IPS-20b (cell line): ENCODE data around the gene TEX9.

Experiments used
- H3K27ac ChIP-seq: one replicate; pipeline ENCODE4 v1.5.1; 2013; ENCODE audit warnings: low read length
- H3K27me3 ChIP-seq: 2 replicates; pipeline ENCODE4 v1.6.1; 2013; ENCODE audit warnings: mild to moderate bottlenecking, low read length, inconsistent platforms; ENCODE audit not compliant: insufficient read depth
- H3K36me3 ChIP-seq: 2 replicates; pipeline ENCODE4 v1.6.1; 2013; ENCODE audit warnings: low read depth, mild to moderate bottlenecking, inconsistent platforms, low read length, moderate library complexity; ENCODE audit not compliant: insufficient read depth
- H3K4me1 ChIP-seq: 2 replicates; pipeline ENCODE4 v1.6.1; 2013; ENCODE audit warnings: mild to moderate bottlenecking, control low read depth, inconsistent platforms, low read length, moderate library complexity; ENCODE audit not compliant: insufficient read depth
- H3K4me3 ChIP-seq: 2 replicates; pipeline ENCODE4 v1.5.1; 2013; ENCODE audit warnings: mild to moderate bottlenecking, low read length, inconsistent platforms
- H3K9ac ChIP-seq: 2 replicates; pipeline ENCODE4 v1.6.1; 2013; ENCODE audit warnings: low read depth, mild to moderate bottlenecking, inconsistent platforms, low read length, moderate library complexity
- H3K9me3 ChIP-seq: 2 replicates; pipeline ENCODE4 v1.6.1; 2013; ENCODE audit warnings: mild to moderate bottlenecking, low read depth, low read length, inconsistent platforms; ENCODE audit not compliant: insufficient read depth

TEX9 gene

DNA sequence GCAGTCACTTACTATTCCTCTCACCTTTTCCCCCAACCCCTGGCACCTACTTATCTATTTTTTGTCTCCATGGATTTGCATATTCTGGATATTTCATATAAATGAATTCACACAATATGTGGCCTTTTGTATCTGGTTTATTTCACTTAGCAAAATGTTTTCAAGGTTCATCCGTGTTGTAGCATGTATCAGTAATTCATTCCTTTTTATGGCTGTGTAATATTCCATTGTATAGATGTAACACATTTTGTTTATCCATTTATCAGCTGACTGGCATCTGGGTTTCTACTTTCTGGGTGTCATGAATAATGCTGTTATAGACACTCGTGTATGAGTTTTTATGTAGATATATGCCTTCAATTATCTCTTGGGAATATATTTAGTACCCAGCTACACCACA, 93.9 kb downstream of the TEX9 start:
- Histone ChIP-seq H3K9ac (no peak overlapping the region), H3K9me3 (no peaks in the 10 kb centered on the region)

DNA sequence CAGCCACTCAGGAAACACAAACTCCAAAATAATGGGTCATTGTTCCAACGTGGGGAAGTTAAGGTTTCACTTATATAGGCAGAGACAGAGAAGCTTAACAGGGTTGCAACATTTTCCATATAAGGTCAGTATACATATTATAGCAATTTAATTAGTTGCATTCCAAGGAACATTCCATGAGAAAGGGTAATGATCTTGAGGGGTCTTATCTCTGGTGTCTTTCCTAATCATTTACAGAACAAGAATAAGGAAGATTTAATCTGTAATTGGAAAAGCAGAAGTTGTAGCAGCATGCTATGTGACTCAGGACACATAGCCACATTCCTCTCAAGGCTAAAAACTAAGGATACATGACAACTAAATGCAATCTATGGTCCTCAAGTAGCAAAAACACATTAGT, 94.8 kb downstream of the TEX9 start:
- no peak overlapping the region for H3K27ac ChIP-seq
- H3K9me3 ChIP-seq, result no peaks in the 10 kb centered on the region
- no peak overlapping the region for H3K9ac ChIP-seq
- H3K27me3 ChIP-seq, result peaks cover 10% of the 10 kb centered on the region; the same call in 1 of the 2 replicates
- no peaks in the 10 kb centered on the region for H3K36me3 ChIP-seq
- no peaks in the 10 kb centered on the region for H3K4me1 ChIP-seq
- H3K4me3 ChIP-seq, result no peak overlapping the region

More for the DNA sequence above, 93.9 kb downstream of the TEX9 start:
- Histone ChIP-seq H3K4me3 (no peak overlapping the region), H3K27me3 (peaks cover 3% of the 10 kb centered on the region; the same call in 1 of the 2 replicates), H3K27ac (no peak overlapping the region), H3K4me1 (no peaks in the 10 kb centered on the region), H3K36me3 (no peaks in the 10 kb centered on the region)

DNA sequence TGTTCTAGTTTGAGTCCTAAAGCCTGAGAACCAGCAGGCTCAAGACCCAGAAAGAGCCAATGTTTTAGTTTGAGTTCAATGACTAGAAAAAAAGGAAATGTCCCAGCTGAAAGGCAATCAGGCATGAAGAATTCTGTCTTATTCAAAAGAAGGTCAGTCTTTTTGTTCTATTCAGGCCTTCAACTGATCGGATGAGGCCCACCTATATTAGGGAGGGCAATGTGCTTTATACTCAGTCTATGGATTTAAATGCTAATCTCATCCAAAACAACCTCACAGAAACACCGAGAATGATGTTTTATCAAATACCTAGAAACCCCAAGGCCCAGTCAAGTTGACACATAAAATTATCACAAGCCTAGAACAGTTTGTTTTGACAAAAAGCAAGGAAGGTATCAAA, 95.7 kb downstream of the TEX9 start:
- peaks cover 18% of the 10 kb centered on the region; the same call in 1 of the 2 replicates for H3K27me3 ChIP-seq
- no peak overlapping the region for H3K4me3 ChIP-seq
- H3K9ac ChIP-seq, result no peak overlapping the region
- no peaks in the 10 kb centered on the region for H3K9me3 ChIP-seq
- no peaks in the 10 kb centered on the region for H3K36me3 ChIP-seq
- H3K4me1 ChIP-seq, result no peaks in the 10 kb centered on the region
- H3K27ac ChIP-seq, result no peak overlapping the region

DNA sequence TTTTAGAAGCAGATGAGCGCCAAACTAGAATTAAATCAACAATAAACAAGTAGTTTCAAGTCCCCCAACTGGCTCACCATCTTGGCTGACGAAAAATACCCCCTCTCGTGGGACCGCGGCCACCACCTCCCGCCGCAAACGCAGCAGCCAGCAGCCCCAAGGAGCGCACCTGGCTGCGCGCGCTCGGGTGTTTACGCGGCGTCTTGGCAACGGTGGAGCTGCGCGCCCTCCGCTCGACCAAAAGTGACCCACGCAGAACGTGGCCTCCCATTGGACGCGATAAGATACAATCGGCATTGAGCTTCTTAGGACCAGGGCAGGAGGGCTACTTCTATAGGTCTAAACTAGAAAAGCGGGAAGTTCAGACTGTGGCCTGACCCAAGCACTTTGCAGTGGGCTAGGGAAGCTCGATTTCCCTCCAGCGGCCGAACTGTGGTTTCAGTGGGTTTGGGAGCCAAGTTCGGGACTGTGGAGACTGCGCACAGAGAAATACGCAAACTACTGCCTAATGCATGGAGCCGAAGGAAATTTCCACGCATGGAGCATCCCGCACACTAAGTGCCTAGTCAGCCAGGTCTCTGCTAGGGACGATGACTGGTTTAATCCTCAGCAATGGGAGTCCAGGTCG, 99.8 kb downstream of the TEX9 start, which contains the start of gene MNS1:
MNS1 (minus strand) TSS at position 245 of the 628 bp plus-strand sequence; CDS start at position 80, 165 bp downstream.
- Histone ChIP-seq H3K9ac (peak within 1 kb of the TSS; percentile 79; the same call in 1 of the 2 replicates), H3K4me1 (no peaks in the 10 kb centered on the region), H3K27me3 (peaks cover 30% of the 10 kb centered on the region; the same call in 1 of the 2 replicates), H3K4me3 (peak within 1 kb of the TSS; percentile 84), H3K36me3 (no peaks in the 10 kb centered on the region), H3K9me3 (no peaks in the 10 kb centered on the region), H3K27ac (no peak within 1 kb of the TSS)

DNA sequence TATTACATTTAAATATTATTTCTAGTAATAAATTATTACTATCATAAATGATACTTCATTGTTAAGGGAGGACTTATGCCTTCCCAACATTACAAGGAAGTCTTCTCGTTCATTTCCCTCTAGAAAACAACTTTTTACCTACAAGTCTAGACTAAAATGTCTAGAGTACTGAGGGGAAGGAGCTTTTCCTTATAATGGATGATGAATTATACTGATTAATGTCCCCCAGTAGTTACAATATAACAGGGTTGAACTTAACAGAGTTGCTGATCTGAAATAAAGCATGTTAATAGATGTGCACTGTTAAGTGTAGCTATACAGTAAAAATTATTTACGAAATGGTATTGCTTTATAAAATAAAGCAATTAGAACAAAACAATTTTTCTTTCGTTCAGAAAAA, 102.4 kb downstream of the TEX9 start:
- H3K27ac ChIP-seq, result no peak overlapping the region
- H3K27me3 ChIP-seq, result peaks cover 30% of the 10 kb centered on the region; the same call in 1 of the 2 replicates
- H3K9ac ChIP-seq, result no peak overlapping the region
- H3K9me3 ChIP-seq, result no peaks in the 10 kb centered on the region
- no peak overlapping the region for H3K4me3 ChIP-seq
- no peaks in the 10 kb centered on the region for H3K36me3 ChIP-seq
- H3K4me1 ChIP-seq, result no peaks in the 10 kb centered on the region

DNA sequence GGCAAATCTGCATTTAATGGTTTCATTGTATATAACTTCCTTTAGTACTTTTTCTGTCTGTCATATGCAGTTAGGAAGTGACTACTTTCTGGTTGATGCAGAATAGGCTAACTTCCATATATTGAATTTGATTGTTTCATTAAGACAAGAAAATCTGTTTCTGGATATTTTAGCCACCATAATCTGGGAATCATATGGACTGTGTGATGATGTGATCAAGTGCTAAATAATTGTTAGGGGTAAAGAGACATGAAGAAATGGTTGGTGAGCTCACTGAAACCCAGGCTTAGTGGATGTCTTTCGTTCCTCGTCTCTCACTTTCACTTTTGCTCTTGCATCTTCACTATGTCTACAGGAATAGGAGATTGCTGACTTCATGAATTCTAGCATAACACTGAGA, 103.2 kb downstream of the TEX9 start:
- no peaks in the 10 kb centered on the region for H3K4me1 ChIP-seq
- H3K9me3 ChIP-seq, result no peaks in the 10 kb centered on the region
- no peaks in the 10 kb centered on the region for H3K36me3 ChIP-seq
- H3K9ac ChIP-seq, result no peak overlapping the region
- H3K4me3 ChIP-seq, result no peak overlapping the region
- peaks cover 30% of the 10 kb centered on the region; the same call in 1 of the 2 replicates for H3K27me3 ChIP-seq
- no peak overlapping the region for H3K27ac ChIP-seq

DNA sequence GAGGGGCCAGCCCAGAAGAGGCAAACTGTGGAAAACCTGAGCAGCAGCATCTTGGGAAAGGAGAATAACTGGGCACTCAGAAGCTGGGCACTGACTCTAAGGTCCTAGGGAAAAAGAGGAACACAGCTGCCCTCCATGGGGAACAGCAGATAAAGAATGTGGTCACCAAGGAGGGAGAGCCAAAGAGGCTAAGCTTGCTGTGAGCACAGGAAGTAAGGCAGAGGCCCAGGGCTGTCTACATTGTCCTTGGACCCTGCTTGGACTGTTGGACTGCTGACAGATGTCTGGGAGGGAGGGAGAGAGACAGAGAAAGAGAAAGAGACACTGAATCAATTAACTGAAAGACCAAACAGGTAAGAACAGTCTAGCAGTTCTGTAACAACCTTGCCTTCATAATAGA, 104.3 kb downstream of the TEX9 start:
- peaks cover 23% of the 10 kb centered on the region; the same call in 1 of the 2 replicates for H3K27me3 ChIP-seq
- no peak overlapping the region for H3K27ac ChIP-seq
- no peak overlapping the region for H3K4me3 ChIP-seq
- no peaks in the 10 kb centered on the region for H3K36me3 ChIP-seq
- no peaks in the 10 kb centered on the region for H3K4me1 ChIP-seq
- no peaks in the 10 kb centered on the region for H3K9me3 ChIP-seq
- no peak overlapping the region for H3K9ac ChIP-seq

DNA sequence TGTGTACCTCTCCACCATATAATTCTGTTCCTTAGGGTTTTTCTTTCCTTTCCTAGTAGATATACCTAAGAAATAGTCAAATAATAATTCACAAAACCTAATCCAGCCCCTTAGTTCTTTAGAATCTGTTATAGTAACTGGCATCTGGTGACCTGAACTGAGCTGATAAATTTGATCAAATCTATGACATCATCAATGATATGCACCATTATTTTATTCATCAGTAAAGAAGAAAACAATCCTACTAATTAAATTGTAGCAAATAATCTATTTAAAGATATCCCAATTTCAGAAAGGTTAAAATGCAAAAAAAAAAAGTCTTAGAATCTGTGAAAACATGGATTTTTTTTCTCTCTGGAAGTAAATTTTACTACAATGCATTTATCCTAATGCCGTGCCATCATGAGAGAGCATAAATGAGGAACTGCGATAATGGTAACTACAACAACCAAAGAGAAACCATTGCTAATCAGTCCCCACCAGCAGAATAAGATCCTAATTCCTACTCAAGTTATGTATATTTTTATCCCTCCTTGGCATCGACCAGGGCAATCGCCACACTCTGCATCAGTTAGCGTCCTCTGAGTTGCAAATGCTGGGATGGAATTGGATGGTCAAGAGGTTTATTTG, 106.3 kb downstream of the TEX9 start:
- Histone ChIP-seq H3K27ac (no peak overlapping the region), H3K9ac (no peak overlapping the region), H3K4me3 (no peak overlapping the region), H3K4me1 (no peaks in the 10 kb centered on the region), H3K9me3 (no peaks in the 10 kb centered on the region), H3K27me3 (peaks cover 6% of the 10 kb centered on the region; the same call in 1 of the 2 replicates), H3K36me3 (no peaks in the 10 kb centered on the region)

DNA sequence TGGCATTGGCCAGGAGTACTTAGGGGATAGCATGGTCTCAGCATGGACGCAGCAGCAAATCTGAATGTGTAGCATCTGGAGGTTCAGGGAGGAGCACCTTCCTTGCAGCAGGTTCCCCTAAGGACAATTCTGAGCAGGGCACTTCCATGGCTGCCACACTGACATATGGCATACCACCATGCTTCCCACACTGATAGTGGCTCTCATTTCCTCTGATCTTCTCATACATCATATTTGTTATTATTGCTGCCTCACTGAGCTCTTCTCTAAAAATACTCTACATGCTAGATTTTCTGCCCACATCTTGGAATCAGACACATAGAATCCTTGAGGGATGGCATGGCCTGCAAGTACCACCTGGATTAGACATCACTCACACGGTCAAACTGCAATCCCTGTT, 107.1 kb downstream of the TEX9 start:
- H3K36me3 ChIP-seq, result no peaks in the 10 kb centered on the region
- no peaks in the 10 kb centered on the region for H3K9me3 ChIP-seq
- no peaks in the 10 kb centered on the region for H3K27me3 ChIP-seq
- no peak overlapping the region for H3K9ac ChIP-seq
- no peaks in the 10 kb centered on the region for H3K4me1 ChIP-seq
- no peak overlapping the region for H3K27ac ChIP-seq
- H3K4me3 ChIP-seq, result no peak overlapping the region

DNA sequence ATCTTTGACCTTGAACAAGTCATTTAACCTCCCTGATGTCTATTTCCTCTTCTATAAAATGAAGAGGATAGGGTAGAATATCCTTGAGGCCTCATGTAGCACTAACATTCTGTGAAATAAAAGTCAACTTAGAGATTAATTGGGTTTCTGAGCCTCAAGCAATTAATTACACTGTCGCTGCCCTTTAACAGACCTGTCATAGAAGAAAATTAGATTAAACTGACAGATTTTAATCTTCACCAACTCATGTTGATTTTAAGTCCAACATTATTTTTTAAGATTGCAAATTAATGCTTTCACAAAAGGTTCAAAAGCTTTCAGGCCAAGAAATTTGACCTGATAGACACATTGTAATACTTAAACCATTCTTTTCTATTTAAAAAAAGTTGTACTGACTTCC, 107.8 kb downstream of the TEX9 start:
- Histone ChIP-seq H3K4me1 (no peaks in the 10 kb centered on the region), H3K27ac (no peak overlapping the region), H3K9me3 (no peaks in the 10 kb centered on the region), H3K9ac (no peak overlapping the region), H3K36me3 (no peaks in the 10 kb centered on the region), H3K27me3 (no peaks in the 10 kb centered on the region), H3K4me3 (no peak overlapping the region)

DNA sequence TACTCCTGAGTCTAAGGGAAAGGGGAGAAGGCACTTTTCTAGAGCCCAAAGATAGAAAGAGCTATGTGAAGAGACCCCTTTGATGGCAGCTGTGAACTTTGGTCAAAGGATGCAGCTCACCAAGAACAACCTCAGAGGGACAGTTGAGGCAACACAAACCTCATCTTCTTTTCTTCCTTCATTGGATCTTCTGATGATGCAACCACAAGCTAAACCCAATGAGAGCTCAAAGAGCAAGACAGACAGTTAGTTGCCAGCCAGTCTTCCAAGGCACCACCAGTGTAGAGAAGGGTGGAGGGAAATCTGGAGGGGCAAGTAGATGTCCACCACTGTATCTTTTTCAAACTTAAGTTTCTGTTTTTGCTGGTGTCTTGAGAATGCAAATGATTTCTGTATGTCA, 110.1 kb downstream of the TEX9 start:
- no peak overlapping the region for H3K4me3 ChIP-seq
- no peaks in the 10 kb centered on the region for H3K27me3 ChIP-seq

More for the DNA sequence above, 110.1 kb downstream of the TEX9 start:
- Histone ChIP-seq H3K27ac (no peak overlapping the region), H3K36me3 (no peaks in the 10 kb centered on the region), H3K9me3 (no peaks in the 10 kb centered on the region), H3K9ac (no peak overlapping the region), H3K4me1 (no peaks in the 10 kb centered on the region)
